Activated naive CD4-positive, alpha-beta T cell treated with anti-CD3 and anti-CD28 coated beads, Interleukin-2, amount 50 U/mL, for 24 hours (primary cell): ENCODE results near the gene AK1.

Source experiments
- H3K27ac Mint-ChIP-seq: one replicate; pipeline ENCODE4 v1.8.0; 2021; ENCODE audit warnings: mild to moderate bottlenecking, mixed read lengths
- H3K27me3 Mint-ChIP-seq: one replicate; pipeline ENCODE4 v1.8.0; 2021; ENCODE audit warnings: mixed read lengths
- H3K36me3 Mint-ChIP-seq: one replicate; pipeline ENCODE4 v1.8.0; 2021; ENCODE audit warnings: mixed read lengths
- H3K4me1 Mint-ChIP-seq: one replicate; pipeline ENCODE4 v1.8.0; 2021; ENCODE audit warnings: mixed read lengths
- H3K4me3 Mint-ChIP-seq: one replicate; pipeline ENCODE4 v1.8.0; 2021; ENCODE audit warnings: mild to moderate bottlenecking, mixed read lengths
- H3K9me3 Mint-ChIP-seq: one replicate; pipeline ENCODE4 v1.8.0; 2021; ENCODE audit warnings: mixed read lengths

The AK1 gene

DNA sequence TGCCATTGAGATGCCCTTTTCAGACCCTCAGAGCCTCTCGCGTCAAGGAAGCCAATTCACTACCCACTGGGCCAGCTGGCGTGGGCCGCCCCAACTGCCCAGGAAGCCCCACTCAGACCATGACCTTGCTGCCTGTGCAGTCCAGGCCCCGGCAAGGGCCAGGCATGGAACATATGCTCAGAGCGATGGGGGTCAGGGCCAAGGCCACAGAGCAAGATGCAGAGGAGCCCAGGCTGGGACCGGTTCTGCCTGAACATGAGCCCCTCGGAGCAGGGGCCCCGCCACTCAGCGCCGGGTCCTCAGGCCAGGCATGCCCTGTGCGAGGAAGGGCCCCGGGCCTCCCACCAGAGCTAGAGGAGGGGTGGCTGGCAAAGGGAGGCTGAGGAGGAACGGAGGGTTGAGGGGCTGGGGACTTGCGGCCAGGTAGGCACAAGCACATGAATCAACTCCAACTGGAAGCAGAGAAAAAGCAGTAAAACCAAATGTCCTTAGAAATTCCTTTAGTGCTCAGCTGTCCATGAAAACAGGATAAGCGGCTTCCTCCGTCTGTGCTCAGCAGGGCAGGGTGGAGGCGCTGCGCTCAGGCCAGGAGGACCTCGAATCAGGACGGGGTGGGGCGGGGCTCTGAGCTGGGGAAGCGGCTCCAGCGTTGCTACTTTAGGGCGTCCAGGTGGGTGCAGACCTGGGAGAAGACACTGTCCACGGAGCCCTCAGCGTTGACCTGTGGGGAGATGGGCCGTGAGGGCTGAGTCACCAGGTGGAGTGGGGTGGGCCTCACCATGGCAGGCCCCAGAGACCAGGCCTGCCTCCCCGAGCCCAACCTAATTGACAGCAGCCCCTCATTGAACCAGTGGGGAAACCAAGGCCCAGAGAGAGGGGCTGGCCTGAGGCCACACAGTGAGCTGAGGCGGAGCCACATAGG lies 9.9 kb downstream of the AK1 start:
- Mint-ChIP-seq H3K36me3 (no peaks in the 10 kb centered on the region), H3K9me3 (no peaks in the 10 kb centered on the region), H3K27ac (no peak overlapping the region), H3K4me3 (no peak overlapping the region), H3K4me1 (peaks cover 22% of the 10 kb centered on the region), H3K27me3 (no peaks in the 10 kb centered on the region)

DNA sequence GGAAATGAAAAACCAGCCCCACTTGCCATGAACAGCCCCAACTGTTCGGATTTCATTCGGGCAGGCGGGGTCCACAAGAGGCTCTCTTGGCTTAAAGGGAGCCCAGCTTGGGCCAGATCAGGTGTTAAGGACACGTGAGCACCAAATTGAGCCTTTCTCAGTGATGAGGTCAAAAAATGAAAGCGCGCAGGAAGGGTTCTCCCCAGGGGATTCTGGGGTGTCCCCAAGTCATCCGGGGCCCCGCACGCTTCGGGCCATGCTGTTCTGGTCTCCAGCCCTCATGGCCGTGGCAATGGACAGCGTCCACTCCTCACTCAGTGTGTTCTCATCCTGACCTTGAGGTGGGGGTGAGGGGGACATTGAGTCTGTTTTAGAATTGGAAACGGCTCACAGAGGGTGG lies 10.9 kb downstream of the AK1 start:
- Mint-ChIP-seq H3K27ac (no peak overlapping the region), H3K36me3 (no peaks in the 10 kb centered on the region), H3K4me1 (peaks cover 33% of the 10 kb centered on the region), H3K9me3 (no peaks in the 10 kb centered on the region), H3K4me3 (no peak overlapping the region), H3K27me3 (no peaks in the 10 kb centered on the region)

DNA sequence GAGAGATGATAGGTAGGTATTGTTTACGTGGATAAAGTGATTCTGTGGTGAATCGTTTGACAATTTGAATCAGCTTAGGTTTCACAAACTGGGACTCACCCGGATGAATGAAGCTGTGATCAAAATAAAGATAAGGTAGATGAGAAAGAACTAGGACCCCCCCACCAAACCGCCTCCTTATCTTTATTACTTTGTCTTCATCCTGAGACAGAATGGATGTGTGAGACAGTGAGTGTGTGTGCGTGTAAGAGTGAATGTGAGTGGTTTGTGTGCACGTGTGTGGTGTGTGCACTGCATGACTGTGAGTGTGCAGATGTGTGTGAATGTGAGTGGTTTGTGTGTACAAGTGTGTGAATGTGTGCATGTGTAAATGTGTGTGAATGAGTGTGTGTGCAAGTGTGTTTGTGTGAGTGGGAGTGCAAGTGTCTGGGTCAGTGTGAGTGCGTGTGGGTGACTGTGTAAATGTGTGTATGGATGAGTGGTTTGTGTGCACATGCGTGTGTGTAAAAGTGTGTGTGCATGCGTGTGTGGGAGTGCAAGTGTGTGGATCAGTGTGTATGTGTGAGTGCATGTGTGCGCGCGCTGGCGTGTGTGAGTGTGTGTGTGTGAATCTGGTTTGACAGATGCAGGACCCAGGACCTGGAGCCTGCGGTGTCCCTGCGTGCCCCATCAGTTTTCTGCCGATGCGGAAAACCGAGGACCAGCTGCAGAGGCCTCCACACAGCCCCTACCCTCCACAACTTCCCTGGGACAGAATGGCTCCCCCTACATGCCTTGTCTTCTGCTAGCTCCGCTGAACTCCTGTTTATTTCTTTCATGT lies 11.6 kb downstream of the AK1 start:
- peaks cover 40% of the 10 kb centered on the region for H3K4me1 Mint-ChIP-seq
- no peaks in the 10 kb centered on the region for H3K36me3 Mint-ChIP-seq
- H3K27ac Mint-ChIP-seq: no peak overlapping the region
- no peaks in the 10 kb centered on the region for H3K27me3 Mint-ChIP-seq
- H3K9me3 Mint-ChIP-seq: no peaks in the 10 kb centered on the region
- no peak overlapping the region for H3K4me3 Mint-ChIP-seq

DNA sequence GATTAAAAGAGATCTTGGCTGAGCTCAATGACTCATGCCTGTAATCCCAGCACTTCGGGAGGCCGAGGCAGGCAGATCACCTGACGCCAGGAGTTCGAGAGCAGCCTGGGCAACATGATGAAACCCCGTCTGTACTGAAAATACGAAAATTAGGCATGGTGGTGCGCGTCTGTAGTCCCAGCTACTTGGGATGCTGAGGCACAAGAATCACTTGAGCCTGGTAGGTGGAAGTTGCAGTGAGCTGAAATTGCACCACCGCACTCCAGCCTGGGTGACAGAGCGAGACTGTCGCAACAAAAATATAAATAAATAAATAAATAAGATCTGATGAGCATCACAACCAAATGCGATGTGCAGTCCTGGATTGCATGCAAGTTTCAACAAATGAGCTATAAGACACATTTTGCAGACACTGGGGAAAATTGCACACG lies 14.3 kb downstream of the AK1 start:
- Mint-ChIP-seq H3K27me3 (no peaks in the 10 kb centered on the region), H3K4me1 (peaks cover 49% of the 10 kb centered on the region), H3K27ac (no peak overlapping the region), H3K4me3 (no peak overlapping the region), H3K36me3 (no peaks in the 10 kb centered on the region), H3K9me3 (no peaks in the 10 kb centered on the region)

DNA sequence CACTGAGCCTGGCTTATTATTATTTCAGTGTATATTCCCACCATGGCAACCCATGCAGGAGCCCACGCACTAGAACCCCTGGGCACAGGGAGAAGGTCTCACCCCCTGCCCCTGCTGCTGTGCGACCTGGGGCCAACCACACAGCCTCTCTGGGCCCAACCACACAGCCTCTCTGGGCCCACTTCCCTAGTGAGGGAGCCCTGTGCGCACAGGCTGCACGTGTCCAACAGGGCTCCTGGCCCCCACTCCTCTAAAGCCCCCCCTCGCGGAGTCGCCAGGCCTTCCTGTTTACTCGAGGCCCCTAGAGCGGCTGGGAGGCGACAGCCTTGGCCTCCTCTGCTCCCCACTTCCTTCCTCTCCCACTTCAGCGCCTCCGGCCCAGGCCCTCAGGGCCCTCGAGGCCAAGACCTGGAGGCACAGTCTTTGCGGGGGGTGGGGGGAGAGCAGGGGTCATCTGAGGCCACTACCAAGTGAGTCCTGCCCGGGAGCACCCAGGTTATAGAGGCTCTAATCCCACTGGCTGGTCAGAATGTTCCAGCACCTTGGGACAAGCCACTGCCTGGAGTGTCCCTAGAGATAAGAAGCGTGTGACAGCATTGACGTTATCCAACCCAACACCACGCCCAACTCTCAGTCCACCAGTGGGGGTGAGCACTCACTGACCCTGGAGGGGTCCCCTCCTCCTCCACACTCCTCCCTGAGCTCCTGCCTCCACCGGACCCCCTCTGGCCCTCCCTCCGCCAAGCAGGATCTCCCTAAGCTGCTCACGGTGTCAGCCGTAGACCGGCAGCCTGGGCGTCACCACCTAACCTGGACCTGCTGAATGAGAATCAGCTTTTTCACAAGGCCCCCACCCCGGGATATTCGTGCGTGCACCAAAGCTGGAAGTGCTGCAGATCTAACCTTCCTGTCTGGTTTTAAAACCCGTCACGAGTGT lies 15.1 kb downstream of the AK1 start:
- Mint-ChIP-seq H3K27ac (peak overlapping the region; percentile 84), H3K9me3 (no peaks in the 10 kb centered on the region), H3K27me3 (no peaks in the 10 kb centered on the region), H3K4me3 (peak overlapping the region; percentile 33), H3K4me1 (peaks cover 49% of the 10 kb centered on the region), H3K36me3 (no peaks in the 10 kb centered on the region)

DNA sequence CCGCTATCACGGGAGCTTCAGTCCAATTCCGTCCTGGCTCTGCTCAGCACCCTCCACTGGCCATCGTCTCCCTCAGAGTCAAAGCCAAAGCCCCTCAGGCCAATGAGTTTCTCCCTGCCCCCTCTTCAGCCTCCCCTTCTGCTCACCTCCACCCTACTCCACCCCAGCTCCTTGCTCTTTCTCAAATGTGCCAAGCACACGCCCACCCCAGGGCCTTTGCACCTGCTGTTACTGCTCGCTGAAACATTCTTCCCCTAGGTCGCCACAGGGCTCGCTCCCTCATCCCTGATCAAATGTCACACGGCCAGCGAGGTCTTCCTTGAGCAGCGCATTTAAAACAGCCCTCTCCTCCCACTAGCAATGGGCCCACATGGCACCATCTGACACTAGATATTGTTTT lies 16.7 kb downstream of the AK1 start:
- H3K36me3 Mint-ChIP-seq: no peaks in the 10 kb centered on the region
- no peaks in the 10 kb centered on the region for H3K9me3 Mint-ChIP-seq
- H3K27ac Mint-ChIP-seq: peak overlapping the region; percentile 23
- H3K4me1 Mint-ChIP-seq: peaks cover 50% of the 10 kb centered on the region
- no peaks in the 10 kb centered on the region for H3K27me3 Mint-ChIP-seq
- no peak overlapping the region for H3K4me3 Mint-ChIP-seq

DNA sequence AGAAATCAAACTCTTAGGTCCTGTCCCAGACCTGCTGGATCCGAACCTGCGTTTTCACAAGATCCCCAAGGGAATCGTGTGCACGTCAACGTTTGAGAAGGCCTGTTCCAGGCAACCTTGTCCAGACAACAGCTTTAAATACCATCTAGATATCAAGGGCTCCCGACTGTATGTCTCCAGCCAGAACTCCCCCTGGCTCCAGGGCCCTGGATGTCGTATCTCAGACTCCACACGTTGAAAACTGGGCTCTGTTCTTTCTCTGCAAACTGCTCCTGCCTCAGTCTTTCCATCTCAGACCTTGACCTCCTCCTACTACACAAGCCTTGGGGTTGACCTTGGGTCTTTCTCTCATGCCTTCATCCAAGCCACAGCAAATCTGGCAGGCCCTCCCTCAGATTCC lies 17.2 kb downstream of the AK1 start:
- peaks cover 50% of the 10 kb centered on the region for H3K4me1 Mint-ChIP-seq
- no peaks in the 10 kb centered on the region for H3K9me3 Mint-ChIP-seq
- no peaks in the 10 kb centered on the region for H3K27me3 Mint-ChIP-seq
- no peaks in the 10 kb centered on the region for H3K36me3 Mint-ChIP-seq
- H3K4me3 Mint-ChIP-seq: no peak overlapping the region
- H3K27ac Mint-ChIP-seq: no peak overlapping the region

DNA sequence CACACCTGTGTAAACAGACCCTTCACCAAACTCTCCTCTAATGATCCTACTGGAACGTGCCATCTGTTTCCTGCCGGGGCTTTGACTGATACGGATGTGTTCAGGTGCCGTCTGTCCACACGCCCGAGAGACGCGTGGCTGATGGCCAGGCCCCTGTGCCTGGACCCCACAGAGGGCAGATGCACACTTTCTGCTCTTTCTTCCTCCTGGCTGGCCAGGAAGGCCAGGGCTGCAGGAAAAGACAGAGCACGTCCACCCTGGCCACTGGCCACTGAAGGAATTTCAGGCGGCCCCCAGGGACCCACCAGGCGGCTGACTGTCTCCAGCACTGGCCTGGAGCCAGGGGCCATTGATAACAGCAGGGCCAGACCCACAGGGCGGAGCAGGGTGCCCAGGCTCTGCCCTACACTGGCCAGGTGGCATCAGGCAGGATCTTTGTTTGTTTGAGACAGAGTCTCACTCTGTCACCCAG lies 19.4 kb downstream of the AK1 start:
- Mint-ChIP-seq H3K27me3 (no peaks in the 10 kb centered on the region), H3K4me3 (no peak overlapping the region), H3K9me3 (no peaks in the 10 kb centered on the region), H3K27ac (no peak overlapping the region), H3K4me1 (peaks cover 52% of the 10 kb centered on the region), H3K36me3 (no peaks in the 10 kb centered on the region)

DNA sequence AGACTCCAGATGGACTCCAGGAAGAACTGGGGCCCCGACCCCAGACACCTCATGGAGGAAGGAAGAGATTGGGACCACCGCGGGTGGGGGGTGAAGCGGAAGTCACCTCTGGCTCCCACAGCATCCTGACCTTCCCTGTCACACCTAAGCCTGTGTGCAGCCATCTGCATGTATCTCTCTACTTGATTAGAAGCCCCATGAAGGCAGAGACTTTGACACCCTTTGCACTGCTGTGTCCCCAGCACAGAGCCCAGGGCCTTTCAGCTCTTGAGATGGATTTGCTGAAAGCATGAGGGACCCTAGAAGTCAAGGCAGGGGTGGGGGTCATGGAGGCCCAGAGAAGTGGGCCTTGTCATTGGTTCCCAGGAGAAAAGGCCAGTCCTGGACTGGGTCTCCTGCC lies 20.2 kb downstream of the AK1 start:
- Mint-ChIP-seq H3K27me3 (no peaks in the 10 kb centered on the region), H3K36me3 (no peaks in the 10 kb centered on the region), H3K9me3 (no peaks in the 10 kb centered on the region), H3K4me1 (peaks cover 52% of the 10 kb centered on the region), H3K4me3 (no peak overlapping the region), H3K27ac (no peak overlapping the region)

DNA sequence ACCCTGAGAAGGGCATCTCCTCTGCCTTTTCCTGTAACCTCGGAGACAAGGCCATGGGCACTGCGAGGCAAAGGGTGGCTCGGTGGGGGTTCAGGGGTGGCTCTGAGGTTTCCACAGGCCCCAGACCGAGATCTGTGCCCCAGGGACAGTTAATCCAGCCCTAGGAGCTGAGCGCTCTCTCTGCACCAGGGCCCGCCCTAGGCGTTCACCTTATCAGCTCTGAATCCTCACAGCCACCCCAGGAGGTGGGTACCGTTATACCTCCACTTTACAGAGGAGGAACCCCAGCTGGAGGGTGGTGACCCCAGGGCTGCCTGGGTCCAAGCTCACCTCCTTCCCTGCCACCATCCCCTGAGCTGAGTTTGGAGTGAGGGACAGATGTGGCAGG lies 20.8 kb downstream of the AK1 start:
- Mint-ChIP-seq H3K4me1 (peaks cover 52% of the 10 kb centered on the region), H3K27ac (no peak overlapping the region), H3K9me3 (no peaks in the 10 kb centered on the region)

DNA sequence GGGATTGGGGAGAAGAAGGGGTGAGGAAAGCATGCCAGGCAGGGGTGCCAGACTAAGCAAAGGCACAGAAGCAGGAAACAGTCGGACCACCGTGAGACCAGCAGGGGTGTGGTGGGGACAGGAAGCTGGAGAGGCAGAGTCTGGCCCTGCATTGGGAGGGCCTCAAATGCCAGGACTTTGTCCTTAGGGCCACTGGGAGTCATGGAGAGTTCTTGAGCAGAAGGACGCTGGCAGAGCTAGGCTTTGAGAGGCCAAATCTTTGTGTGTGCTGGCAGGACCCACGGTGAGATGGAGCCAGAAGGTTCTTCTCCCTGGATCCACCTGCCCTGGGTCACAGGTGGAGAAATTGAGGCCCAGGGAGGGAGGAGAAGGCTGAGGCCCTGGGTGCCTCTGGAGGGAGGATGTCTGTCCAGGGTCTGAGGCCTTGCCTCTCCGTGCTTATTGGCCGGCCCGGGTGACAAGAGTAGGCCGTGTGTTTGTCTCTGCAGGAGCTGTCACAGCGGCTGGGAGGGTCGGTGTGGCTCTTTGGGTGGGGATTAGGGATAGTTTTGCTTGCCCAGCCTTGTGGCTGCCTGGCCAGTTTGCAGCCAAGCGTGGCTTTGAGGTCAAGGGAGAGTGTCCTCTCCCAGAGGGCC lies 21.3 kb downstream of the AK1 start:
- Mint-ChIP-seq H3K4me3 (no peak overlapping the region), H3K9me3 (no peaks in the 10 kb centered on the region), H3K36me3 (no peaks in the 10 kb centered on the region), H3K4me1 (peaks cover 49% of the 10 kb centered on the region), H3K27ac (no peak overlapping the region), H3K27me3 (no peaks in the 10 kb centered on the region)

More for the DNA sequence above, 20.8 kb downstream of the AK1 start:
- no peak overlapping the region for H3K4me3 Mint-ChIP-seq
- no peaks in the 10 kb centered on the region for H3K36me3 Mint-ChIP-seq
- H3K27me3 Mint-ChIP-seq: no peaks in the 10 kb centered on the region

DNA sequence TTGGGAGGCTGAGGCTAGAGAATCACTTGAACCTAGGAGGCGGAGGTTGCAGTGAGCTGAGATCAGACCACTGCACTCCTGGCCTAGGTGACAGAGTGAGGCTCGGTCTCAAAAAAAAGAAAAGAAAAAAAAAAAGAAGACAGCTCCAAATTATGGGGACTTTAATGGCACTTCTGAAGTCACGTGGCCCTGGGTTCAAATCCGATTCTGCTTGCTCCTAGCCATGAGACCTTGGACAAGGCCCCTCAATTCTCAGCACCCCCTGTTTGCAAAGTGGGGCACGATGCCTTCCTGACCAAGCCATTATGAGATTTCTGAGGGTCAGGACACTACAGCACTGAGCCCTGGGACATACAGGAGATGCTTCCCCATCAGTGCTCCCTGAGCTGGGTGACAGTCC lies 22.0 kb downstream of the AK1 start:
- Mint-ChIP-seq H3K9me3 (no peaks in the 10 kb centered on the region), H3K27me3 (no peaks in the 10 kb centered on the region), H3K4me3 (no peak overlapping the region), H3K36me3 (peaks cover under 1% of the 10 kb centered on the region), H3K4me1 (peaks cover 42% of the 10 kb centered on the region), H3K27ac (peak overlapping the region; percentile 77)

DNA sequence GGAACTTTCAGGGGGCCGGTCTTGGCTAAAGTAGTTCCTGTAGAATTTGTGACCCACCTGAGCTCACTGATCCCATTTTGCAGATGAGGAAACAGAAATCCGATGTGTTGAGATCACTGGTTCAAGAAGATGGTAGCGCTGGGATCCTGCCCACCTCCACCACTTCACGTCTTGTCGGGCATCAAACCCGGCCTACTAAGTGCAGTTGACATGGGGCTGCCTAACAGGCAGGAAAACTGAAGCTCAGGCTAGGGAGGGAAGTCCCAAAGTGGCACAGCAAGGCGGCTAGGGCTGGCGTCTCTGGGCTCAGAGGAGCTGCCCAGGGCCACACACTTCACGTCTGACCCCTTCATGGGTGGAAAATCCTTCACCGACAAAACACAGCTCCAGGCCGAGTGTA lies 22.5 kb downstream of the AK1 start:
- H3K4me1 Mint-ChIP-seq: peaks cover 39% of the 10 kb centered on the region
- peak overlapping the region; percentile 49 for H3K4me3 Mint-ChIP-seq
- no peaks in the 10 kb centered on the region for H3K9me3 Mint-ChIP-seq
- no peaks in the 10 kb centered on the region for H3K27me3 Mint-ChIP-seq
- H3K36me3 Mint-ChIP-seq: peaks cover 2% of the 10 kb centered on the region
- no peak overlapping the region for H3K27ac Mint-ChIP-seq

DNA sequence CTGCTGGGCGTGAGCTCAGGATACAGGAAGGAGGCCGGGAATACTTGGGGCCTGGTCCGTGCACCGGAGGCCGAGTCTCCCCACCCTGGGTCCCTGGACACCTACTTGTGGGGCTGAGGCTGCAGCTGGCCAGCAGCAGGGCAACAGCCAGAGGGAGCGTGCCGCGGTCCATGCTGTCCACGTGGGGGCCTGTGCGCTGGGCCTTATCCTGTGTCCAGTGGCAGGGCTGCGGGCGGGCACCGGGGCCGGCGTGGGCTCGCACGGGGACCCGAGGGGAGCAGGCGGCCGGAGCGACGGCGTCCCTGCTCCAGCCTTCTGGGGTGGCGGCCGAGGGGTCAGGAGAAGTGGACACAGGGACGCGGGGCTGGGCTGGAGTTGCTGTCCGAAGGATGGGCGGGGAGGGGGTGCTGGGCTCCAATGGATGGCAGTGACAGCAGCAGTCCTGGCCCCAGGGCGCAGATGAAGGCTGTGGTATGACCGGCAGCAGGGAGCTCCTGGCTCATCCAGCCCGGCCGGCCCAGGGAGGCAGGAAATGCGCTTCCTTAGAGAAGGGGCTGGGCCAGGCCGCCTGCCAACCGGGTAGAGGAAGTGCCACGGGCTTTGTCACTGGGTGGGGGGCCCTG lies 23.2 kb downstream of the AK1 start, which contains the start of gene ENG:
TSS of gene ENG (minus strand) at position 475 of the 623 bp plus-strand sequence. CDS start at position 172, 303 bp downstream.
- Mint-ChIP-seq H3K4me3 (peak within 1 kb of the TSS; percentile 90), H3K9me3 (no peaks in the 10 kb centered on the region), H3K27me3 (no peaks in the 10 kb centered on the region), H3K27ac (peak within 1 kb of the TSS; percentile 92), H3K36me3 (peaks cover 4% of the 10 kb centered on the region), H3K4me1 (peaks cover 39% of the 10 kb centered on the region)
